Activated CD4-positive, alpha-beta T cell treated with anti-CD3 and anti-CD28 coated beads for 4 hours (primary cell): ENCODE data around the gene RING1.

Experiments
- DNase-seq, 2 donors: peaks; one replicate each; pipeline ENCODE4 v3.0.0-alpha.2; 2020

Gene RING1

DNA sequence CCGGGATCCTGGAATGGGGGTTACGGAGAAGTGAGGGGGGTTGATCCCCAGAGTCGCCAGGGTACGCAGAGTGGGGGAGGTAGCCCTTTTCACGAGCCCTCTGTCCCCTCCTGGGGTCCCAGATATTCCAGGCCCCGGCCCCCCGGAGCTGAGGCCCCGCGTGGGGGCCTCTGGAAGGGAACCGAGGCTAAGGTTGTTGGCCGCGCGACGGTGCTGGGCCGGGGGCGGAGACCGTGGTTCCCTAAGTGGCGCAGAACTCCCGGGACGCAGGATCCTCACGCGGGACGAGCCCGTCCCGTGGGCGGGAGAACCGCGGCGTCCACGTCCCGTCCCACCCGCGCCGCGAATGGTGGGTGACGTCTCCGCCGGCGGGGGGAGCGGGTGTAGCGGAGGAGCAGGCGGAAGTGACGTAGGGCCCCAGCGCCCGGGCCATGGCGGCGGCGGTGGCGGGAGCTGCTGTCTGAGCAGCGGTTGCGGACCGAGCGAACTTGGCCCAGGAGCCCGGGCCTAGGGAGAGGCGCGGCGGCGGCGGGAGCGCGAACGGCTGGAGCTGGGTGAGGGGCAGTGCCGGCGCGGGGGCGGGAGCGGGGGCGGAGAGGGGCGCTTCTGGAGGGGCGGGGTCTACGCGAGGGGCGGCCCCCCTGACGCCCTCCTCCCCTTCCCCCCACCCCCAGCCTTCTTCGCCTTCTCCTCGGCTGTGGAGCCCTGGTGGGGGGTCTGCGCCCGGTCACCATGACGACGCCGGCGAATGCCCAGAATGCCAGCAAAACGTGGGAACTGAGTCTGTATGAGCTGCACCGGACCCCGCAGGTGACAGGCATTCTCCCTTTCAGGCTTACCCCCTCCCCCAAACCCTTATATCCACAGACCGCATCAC, at the start of gene RING1:
Gene RING1, plus strand, starts transcription at position 410 of the 877 bp plus-strand sequence. Its CDS starts 323 bp downstream, at position 733.
- DNase-seq, result peak; percentile 88 to 89

DNA sequence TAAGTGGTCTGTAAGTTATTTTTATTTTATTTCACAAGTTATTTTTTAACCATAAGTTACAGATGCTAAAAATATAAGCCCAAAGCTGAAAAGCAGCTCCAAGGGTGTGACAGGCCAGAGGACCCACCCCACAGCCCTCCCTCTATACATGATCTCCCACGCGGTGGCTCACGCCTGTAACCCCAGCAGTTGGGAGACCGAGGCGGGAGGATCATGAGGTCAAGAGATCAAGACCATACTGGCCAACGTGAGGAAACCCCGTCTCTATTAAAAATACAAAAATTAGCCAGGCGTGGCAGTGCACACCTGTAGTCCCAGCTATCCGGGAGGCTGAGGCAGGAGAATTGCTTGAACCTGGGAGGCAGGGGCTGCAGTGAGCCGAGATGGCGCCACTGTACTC, 48.2 kb upstream of the RING1 start:
- no peak for DNase-seq

DNA sequence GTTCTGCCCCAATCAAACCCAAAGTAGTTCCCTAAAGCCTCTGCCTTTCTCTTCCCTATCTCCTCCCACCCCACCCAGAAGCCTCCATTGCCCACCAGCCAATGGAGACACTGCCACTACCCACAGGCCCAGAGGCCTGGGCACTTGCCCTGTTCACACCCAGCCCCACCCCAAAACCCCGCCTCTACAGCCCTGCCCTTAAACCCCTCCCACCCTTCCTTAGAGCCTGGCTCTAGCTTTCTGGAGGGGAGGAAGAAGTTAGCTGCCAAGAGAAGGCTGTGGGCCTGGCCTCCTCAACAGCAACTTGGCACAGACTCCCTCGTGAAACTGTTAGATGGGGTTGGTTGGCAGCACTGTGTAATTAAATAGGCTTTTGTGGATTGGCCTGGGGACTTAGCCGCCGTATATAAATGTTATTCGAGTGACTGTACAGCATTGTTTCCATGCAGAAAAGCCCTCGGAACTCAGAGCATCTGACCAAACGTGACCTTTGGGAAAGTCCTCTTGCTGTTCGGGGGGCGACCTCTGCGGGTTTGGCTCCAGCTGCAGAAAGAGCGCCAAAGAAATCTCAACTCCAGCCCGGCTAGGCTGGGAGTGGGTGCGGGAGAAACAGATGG, 47.5 kb upstream of the RING1 start:
- no peak for DNase-seq

DNA sequence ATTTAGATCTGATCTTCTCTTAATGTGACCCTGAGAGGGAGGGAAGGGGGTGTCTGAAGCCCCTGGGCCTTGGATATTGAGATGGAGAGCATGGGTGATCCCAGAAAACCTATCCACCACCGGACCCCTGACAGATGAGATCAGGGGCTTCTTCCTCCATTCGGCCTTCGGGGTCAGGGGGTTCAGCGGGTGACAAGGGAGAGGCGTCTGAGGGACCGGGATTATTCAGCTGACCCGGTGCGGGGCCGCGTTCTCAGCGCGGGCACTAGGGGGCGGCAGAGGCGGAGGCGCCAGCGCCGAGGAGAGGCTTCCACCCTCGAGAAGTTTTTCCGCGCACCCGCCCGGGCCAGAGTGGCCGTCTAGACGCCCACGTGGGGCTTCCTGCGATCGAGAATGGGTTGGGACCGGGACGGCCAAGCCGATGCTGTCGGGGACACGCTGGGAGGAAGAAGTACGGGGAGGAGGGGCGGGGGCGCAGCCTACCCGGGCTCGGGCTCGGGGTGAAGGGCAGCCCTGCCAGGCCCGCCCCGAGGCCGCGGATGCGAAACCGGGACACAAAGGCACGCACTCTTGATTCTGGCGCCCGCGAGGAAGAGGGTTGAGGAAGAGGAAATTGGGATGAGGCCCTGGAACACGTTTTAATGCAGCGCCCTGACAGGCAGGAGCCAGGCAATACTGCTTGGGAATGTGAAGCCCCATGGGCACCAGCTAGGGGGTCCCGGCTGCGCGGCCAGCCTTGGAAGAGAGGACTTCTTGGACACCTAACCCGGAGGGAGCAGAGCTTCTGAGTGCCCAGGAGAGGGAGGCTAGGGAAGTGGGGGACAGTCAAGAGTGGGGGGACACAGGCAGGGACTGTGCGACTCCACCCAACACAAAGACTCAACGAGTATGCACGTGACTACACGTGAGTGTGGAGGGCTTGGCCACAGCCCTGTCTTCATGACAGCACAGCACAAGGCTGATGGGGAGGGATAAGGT, 46.7 kb upstream of the RING1 start:
- DNase-seq, result peak; percentile 76 to 83

DNA sequence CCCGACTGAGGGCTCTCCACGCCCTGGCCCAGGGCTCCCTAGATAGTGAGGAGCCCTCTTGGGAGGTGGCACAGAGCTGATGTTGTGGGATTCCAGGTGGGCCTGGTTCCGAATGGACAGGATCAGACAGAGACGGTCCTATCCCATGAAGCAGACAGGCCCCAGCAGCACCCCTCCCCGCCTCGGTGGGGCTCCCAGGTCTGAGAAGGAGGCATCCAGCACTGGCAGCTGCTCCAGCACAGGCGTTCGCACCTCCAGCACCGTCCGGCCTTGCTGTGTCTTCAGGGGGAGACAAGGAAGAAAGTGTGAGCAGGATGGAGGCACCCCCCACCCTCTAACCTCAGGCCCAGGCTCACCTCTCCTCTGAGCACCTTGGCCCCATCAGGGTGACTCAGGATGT, 44.8 kb upstream of the RING1 start:
- no peak for DNase-seq

DNA sequence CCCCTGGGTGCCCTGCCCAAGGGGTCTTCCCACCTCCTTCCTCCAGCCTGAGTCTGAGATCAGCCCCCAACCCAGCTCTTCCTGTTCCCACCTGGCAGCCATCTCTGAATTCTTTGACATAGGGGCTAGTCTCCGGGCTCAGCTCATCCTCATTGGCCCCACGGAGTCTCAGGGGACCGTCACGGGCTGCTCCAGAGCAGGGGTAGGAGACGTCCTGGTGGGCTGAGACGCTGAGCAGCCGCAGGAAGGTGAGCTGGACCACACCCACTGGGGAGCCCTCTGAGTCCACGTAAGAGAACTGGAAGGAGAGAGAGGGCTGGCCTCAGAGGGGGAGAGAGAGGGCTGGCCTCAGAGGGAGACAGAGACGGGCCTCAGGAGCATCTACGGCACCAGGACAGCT, 44.1 kb upstream of the RING1 start:
- no peak for DNase-seq

DNA sequence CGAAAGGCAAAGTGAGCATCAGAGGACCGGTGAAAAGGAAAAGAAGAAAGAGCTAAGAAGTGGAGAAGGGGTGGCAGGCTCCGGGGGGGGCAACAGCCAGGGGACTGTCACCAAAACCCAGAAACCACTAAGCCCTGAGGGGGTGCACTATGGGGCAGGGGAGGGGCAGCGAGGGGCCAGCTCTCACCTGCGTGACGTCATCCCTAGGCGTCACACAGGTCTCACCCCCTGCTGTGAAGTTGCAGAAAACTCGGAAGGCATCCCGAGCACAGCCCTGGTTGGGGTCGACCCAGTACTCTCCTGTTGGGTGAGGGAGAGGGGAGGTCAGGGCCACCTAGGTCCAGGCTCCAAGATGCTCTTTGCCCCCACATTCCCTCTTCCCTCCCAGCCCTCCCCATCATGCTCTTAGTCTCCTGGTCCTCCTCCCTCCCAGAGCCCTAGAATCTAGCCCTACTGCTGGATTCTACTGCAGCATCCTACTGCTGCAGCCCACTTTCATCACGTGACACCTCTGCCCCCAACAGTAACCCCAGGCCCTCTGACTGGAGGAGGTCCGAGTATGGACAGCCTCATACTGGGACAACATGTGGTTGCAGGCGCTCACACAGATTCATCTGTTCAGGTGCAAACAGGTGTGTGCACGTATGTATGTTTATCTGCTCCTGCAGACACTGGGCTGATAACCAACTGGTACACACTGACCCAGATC, 43.5 kb upstream of the RING1 start:
- no peak for DNase-seq

DNA sequence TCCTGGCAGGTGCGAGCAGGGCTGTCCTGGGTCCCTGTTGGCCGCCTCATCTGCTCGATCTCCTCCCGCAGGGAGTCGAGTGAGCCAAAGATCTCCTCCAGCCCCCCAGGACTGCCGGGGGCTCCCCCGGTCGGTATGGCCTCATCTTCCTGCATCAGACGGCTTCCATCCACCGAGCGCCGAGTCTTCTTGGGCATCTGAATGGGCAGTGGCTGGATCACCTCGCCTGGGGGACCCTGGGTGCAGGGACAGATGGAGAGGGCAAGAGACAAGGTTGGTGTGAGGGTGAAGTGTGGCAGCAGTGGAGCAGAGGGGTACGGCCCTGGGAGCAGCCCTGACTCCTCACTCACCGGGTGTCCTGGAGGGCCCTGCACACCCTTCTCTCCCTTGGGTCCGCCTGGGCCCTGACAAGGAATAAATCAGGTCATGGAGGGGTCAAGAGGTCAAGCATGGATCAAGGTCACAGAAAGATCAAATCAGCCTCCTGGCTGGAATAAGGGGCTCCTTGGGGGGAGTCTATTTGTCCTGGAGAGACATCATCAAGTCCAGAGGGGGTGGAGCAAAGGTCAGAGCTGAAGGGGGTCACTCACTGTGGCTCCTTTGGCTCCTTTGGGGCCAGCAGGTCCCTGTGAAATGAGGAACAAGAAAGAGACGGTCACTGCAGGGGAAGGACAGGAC, 42.6 kb upstream of the RING1 start:
- no peak for DNase-seq

DNA sequence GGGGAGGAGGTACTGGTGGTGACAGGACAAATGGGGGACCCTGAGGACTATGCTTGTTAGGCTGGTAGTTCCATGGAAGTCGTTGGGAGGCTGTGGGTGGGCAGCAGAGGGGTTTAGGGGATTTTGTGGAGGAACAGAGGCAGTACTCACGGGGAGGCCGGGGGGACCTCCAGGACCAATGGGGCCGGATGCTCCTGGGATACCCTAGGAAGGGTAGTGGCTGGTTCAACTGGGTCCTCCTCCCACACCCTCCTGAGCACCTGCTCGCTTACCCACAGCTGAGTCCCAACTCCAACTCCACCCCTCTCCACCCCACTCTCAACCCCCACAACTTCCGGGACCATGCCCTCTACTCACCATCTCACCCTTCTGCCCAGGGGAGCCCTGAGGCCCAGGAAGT, 41.9 kb upstream of the RING1 start:
- DNase-seq, result no peak

DNA sequence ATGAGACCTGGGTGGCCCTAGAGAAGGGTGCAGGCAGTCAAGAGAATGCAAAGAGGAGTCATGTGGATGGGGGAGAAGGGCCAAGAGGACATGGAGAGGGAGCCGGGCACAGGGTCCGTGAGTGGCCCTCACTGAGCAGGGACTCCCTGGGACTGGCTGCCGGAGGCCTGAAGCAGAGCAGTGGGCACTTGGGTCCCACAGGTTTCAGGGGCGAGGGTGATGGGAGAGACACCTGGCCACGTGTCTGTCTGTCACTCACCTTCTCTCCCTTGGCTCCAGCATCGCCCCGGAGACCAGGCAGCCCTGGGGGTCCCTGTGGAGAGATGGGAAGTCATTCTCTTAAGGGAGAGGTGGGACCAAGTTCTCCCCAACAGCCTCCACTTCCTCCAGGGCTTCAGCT, 41.5 kb upstream of the RING1 start:
- DNase-seq, result no peak

DNA sequence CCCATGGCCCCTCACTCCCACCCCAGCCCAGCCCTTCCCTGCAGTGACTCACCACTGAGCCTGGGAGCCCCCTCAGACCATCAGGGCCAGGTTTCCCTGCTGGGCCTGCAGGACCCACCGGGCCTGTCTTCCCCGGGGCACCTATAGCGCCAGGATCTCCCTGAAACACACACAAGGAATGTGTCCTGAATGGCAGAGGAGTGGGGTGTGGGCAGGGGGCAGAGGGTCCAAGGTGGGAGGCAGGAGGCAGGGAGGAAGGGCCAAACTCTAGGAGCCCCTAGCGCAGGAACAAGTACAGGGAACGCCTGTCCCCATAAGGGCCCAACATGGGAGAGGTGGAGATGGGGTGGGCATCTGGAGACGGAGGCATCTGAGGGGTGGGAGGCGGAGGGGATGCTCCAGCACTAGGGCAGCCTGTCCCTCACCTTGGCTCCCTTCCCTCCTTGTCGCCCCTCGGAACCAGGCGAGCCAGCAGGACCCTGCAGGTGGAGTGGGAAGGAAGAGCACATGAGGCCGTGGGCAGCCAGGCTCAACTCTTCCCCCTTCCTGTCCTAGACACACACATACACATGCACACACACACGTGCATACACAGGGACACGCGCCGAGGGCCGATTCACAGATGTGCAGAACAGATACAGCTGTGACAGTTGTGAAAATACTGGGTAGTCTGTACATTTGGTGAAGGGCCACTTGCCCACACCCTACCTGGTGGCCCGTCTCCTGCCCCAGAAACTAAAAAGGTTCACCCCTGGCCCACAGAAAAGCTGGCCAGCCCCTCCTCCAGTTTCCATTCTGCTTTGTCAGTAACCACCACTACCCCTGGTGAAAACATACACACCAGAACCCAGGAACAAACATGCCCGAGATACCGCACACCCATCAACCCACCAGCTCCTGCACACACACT, 40.7 kb upstream of the RING1 start:
- no peak for DNase-seq

DNA sequence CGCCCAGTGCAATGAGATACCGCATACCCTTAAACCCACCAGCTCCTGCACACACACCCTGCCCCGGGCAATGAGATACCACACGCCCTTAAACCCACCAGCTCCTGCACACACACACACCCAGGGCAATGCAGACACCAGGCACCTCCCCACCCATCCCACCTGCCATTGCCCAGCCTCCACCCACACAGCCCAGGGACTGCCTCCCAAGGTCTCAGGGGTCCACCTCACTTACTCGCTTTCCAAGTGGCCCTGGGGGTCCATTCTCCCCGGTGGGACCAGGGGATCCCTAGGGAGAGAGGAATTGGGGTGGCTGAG, 40.1 kb upstream of the RING1 start:
- no peak for DNase-seq

DNA sequence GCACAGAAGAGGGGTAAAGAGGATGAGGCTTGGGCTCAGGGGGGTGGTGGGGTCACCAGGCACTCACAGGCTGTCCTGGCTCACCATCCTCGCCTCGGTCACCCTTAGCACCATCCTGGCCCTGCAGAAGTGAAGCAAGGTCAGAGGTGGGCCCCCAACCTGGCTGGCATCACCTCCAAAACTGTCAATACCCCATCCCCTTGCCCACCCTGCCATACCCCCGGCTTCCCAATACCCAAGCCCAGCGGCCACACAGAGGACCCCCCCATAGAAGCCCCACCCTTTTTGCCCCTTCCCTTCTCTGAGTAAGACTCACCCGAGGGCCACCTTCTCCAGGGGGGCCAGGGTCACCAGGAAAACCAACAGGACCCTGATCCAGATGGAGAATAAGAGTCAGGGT, 39.7 kb upstream of the RING1 start:
- no peak for DNase-seq

DNA sequence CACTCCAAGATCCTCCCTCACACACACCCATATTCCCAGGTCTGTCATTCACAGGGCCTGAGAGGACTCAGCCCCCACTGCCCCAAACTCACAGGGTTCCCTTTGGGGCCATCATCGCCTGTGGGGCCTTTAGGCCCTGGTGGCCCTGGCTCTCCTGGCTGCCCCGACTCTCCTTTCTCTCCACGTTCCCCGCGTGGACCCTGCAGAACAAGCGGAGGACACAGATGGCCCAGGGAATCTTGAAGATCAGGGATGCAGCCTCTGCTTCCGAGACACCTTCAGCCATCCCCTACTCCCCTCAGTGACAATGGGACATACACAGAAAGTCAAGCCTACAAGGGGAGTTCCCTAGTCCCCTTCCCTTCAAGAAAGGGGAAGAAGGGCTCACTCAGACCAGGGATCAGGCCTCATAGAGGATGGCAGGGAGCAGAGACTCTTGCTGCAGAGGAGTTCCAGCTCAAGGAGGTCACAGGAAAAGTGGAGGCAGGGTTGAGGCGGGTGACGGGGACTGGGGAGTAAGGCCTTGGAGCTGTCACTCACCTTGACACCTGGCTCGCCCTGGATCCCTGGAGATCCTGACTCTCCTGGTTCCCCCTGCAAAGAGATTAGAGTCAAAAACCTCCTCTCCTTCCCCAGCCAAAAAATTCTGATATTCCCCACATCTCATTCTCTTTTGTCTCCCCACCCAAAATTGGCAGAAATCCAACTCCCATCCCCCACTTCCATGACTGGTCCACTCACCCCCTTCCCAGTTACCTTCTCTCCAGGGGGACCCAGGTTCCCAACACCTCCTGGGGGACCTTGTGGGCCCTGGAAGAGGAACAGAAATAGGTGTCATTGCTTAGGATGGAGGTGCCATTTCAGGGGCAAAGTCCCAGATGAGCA, 38.8 kb upstream of the RING1 start:
- no peak for DNase-seq

DNA sequence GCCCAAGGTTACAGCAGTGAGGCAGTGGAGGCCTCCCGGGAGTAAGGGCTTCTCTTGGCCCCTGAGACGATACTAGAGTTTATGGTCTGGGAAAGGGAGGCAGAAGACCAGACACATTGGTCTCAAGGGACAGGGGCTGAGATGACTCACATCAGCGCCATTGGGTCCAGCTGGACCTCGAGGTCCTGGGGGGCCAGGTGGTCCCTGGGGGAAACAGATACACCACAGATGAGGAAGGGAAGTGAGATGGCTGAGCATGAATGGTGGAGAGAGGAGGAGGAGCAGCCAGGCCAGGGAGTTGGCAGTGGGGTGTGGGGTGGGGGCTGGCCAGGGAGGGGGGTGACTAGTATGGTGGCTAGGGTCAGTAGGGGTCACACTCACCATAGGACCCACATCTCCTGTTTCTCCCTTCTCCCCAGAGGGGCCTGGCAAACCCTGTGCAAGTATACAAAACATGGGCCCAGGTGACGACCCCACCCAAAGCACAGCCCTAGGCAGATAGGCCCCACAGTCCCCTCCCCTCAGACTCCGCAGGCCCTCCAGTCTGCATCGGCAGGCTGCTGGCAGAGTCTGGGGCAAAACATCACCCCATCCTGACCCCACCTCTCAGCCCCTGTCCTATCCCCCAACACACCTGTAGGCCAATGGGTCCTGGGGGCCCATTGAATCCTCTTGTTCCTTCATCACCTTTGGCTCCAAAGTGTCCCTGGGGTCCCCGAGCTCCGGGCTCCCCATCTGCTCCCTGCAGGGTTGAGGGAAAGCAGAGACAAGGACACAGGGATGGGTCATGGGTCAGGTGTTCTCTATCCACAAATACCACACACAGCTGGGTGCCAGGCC, 37.9 kb upstream of the RING1 start:
- DNase-seq, result no peak

DNA sequence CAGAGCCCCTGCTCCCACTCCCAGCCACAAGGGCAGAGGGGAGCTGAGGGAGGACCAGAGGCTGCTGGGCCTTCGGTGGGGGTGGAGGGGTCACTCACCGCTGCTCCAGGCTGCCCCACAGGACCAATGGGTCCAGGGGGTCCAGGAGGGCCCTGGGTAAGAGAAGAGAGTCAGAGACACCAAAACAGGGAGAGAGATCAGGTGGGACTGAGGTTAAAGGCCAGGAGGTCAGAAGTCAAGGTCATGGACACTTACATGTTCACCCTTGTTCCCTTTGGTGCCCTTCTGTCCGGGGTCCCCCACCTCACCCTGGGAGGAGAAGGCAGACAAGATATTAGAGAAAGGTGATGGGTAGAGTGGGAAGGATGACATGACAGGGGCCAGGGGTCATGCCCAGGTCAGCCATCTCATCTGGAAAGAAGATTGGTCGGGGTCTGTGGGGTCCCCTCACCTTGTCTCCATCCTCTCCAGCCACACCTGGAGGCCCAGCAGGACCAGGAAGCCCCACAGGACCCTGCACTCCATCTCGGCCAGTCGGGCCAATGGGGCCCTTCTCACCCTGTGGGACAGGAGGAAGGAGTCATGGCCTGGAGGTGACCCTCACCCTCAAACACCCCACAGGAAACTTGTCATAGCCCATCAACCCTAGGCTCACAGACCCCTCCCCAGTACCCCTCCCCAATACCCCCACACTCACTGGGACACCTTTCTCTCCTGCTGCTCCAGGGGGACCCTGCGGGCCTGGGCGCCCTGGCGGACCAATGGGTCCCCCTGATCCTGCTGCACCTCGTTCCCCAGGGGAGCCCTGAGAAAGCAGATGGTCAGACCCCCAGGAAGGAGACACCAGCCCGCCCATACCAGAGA, 37.1 kb upstream of the RING1 start:
- DNase-seq, result no peak

DNA sequence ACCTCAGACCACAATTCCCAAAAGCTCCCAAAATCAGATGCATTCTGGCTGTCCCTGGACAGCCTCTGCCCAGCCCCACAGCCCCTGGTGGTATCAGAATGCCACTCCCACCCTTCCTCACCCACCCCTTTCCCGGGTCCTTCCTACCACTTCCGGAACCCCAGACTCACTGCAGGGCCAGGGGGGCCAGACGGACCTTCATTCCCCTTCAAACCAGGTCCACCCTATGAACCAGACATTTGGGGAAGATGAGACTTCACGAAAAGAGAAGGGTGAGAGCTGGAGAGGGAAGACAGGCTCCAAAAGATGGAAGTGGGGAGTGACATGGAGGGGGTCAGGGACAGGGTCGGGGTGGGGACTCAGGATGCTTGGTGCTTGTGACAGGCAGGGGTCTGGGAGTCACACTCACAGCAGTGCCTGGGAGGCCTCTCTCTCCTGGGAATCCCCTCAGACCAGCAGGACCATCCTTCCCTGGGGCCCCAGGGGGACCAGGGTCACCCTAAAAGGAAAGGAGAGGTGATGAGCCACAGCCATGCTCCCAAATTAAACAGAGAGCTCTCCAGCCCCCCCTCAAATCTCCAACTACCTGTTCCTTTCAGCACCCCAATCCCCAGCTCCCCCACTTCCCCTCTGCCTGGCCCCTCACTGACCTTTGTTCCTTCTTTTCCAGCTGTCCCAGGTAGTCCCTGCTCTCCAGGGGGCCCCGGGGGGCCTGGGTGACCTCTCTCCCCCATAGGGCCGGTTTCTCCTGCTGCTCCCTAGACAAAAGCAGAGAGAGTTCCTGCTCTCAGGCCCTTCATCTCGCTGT, 36.2 kb upstream of the RING1 start:
- no peak for DNase-seq
